Loucy (cell line): ENCODE results near the gene DBR1.

Experiments used
- CTCF ChIP-seq: fragments of 200-600 bp; sonication (generic); conservative IDR thresholded peaks from 2 replicates; pipeline ENCODE4 v1.5.1; 2014; ENCODE audit warnings: mild to moderate bottlenecking, antibody characterized with exemption, low read length
- EZH2phosphoT487 ChIP-seq: fragments of 200-600 bp; IDR thresholded peaks from 2 replicates; pipeline ENCODE4 v1.6.1; 2018; ENCODE audit warnings: antibody characterized with exemption, mild to moderate bottlenecking, moderate library complexity, borderline replicate concordance

DNA sequence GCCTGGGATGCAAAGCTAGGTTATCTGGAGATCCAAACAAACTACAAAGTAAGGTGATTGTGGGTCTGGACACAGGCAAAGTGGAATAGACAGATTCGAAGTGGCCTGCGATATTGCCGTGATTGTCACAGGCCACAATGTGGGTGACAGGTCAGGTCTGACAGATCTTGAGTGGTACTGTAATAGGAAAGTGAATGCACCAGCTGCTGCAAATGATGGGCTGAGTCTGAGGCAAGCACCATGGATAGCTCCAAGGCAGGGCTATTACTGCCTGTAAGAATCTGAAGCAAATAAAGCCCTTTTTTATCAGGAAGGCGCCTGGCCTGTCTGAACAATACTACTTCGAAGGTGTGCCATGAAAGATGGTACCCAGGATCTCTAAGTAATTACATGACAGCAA lies 22.3 kb upstream of the DBR1 start:
- TF ChIP-seq CTCF, result no peak
- TF ChIP-seq EZH2phosphoT487, result no peak
